Fibroblast of skin of left biceps (primary cell): ENCODE data around the gene ELL.

Experiments used
- DNase-seq, 2 experiments: peaks; one replicate each; pipeline ENCODE4 v3.0.0-alpha.2; 2013; ENCODE audit warnings: low read depth in 2 of 2

ELL gene

DNA sequence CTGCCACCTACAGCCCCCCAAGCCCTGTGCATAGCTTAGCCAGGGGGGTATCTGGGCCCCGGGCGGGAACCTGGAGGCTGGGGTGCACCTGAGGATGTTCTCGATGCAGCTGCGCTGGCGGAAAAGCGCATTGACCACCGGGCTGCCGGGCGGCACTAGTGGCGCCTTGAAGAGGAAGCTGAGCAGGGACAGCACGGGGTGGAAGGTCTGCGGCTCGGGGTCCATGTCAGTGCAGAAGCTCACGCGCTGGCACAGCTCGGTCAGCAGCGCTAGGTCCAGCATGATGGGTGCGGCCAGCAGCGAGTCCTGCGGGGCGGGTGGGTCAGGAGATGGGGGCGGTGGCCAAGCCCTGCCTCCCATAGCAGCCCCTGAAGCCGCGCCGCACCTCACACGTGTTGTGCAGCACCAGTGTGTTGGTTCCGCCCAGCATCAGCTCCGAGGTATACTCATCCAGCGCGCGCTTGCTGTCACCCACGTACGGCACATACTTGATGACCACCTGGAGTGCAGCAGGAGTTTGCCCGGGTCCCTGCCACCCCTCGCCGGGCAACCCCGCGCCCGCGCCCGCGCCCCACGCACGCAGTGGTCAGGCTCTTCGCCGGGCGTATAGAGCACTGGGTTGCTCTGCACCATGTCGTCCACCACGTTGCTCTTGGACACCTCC lies 86.6 kb downstream of the ELL start:
- no peak for DNase-seq

DNA sequence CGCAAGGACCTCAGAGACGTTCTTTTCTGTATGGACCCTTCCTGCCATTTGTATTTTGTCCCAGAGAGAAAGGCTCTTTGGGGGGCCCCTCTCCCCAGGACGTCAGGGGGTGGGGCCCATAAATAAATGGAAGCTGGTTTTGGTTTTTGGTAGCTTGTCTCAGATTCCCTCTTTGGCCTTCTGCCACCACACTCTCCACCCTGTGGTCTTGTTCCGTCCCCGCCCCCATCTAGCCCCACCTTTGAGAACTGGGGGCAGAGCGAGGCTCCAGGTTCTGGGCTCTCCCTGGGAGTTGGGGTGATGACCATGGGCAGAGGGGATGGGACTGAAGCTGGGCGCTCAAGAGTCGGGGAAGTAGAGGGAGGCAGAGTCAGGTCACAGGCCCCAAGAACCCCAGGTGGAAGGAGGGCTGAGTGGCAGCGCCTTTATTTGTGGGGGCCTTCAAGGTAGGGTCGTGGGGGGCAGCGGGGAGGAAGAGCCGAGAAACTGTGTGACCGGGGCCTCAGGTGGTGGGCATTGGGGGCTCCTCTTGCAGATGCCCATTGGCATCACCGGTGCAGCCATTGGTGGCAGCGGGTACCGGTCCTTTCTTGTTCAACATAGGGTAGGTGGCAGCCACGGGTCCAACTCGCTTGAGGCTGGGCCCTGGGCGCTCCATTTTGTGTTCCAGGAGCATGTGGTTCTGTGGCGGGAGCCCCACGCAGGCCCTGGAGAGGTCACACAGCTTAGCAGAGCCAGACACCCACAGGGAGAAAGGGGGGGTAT lies 87.3 kb downstream of the ELL start:
- no peak for DNase-seq

DNA sequence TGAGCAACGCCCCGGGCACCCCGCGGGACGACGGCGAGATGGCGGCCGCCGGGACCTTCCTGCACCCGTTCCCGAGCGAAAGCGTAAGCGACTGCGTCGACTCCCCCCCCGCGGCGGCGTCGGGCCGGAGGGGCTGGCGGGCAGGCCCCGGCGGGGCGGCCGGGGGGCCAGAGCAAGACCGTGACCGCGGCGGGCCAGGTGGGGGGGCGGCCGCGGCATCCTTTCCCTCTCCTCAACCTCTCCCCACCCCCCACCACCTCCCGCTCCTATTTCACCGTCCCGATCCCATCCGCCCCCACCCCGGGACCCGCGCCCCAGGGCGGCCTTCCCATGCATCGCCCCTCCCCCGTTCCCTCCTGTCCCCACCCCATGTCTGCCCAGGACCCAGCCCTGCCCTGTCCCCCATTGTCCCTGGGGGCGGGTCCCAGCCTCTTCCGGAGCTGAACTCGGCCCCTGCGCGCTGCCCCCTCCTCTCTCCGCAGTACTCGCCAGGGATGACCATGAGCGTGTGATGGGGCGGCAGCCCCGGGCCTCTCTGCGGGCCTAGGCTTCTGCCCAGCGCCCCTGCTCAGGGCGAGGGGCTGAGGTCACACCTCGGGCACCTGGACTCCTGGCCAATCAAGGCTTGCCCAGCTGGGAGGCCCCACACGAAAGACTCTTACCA lies 88.0 kb downstream of the ELL start:
- no peak for DNase-seq

DNA sequence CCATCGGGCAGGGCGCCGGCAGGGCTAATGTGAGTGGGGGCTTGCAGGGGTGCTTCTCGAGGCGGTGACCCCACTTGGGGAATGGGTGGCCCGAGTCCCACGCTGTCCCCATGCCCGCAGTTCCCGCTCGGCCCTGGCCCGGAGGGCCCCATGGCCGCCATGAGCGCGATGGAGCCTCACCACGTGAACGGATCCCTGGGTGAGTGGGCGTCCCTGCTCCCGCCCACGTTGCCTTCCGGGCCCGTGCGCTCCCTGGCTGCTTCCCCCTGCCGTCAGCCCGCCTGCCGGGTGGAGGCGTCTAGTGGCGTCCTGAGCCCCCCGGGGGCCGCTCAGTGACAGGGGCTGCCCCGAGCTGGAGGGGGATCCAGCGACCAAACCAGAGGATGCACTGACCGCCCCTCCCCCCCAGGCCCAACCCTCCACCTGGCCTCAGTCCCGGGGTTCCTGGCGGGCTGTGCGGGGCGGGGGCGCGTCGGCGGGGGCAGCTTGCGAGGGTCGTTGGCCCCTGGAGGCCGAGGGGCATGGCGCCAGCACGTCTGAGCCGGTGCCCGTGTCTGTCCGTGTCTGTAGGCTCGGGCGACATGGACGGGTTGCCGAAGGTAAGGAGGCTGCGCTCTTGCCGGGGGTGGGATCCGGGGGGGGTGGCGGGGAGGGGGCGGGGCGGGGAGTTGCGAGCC lies 88.7 kb downstream of the ELL start:
- no peak for DNase-seq

DNA sequence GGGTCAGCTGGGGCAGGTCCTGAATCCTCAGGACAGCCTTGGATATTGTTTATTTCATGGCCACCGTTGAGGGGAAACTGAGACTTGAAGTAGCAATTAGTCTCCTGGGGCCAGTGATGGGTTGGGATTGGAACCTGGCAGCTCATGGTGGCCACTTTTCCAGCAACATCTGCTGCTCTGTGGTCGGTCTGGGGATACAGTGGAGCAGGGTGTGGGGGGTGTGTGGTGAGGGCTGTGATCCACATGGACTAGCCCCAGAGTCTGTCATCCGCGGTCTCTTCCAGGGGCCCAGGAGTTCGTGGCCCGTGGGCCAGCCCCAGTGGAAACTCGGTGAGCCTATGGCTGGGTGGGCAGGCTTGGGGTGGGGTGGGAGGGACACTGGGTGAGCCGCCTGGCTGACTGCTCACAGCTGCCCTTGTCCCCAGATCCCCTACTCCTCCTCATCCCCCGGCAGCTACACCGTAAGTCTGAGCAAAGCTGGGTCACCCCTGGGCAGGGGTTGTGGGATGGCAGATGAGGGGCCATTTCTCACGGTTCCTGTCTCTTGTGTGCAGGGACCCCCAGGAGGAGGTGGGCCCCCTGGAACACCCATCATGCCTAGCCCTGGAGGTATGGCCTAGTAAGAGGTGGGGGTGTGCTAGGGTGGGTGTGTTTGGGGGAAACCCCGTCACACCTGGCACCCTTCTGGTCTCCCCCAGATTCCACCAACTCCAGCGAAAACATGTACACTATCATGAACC lies 89.4 kb downstream of the ELL start:
- DNase-seq, result no peak

DNA sequence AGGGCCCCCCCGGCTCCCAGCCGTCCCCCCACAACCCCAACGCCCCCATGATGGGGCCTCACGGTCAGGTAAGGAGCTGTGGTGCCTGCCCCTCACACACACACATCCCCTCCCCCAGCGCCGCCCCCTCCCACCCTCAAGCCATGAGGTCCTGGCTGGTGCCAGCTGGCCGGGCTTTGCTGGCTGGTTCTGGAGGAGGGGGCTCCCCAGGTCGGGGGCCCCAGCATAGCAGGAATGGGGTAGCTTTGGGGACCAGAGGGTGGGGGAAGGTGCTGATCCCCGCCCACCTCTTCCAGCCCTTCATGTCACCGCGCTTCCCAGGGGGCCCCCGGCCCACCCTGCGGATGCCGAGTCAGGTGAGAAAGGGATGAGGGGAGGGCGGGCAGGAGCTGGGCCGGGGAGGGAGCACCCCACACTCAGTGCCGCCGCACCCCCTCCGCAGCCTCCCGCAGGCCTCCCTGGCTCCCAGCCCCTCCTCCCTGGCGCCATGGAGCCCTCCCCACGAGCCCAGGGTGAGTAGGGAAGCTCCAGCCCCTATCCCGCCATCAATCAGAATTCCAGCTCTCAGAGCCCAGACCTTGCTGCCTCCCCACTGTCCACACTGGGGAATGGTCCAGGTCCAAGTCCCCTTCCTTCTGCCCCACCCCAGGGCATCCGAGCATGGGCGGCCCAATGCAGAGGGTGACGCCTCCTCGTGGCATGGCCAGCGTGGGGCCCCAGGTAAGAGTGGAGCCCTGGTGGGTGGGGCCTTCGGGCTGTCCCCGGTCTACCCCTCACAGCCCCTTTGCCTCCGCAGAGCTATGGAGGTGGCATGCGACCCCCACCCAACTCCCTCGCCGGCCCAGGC lies 90.3 kb downstream of the ELL start:
- no peak for DNase-seq

DNA sequence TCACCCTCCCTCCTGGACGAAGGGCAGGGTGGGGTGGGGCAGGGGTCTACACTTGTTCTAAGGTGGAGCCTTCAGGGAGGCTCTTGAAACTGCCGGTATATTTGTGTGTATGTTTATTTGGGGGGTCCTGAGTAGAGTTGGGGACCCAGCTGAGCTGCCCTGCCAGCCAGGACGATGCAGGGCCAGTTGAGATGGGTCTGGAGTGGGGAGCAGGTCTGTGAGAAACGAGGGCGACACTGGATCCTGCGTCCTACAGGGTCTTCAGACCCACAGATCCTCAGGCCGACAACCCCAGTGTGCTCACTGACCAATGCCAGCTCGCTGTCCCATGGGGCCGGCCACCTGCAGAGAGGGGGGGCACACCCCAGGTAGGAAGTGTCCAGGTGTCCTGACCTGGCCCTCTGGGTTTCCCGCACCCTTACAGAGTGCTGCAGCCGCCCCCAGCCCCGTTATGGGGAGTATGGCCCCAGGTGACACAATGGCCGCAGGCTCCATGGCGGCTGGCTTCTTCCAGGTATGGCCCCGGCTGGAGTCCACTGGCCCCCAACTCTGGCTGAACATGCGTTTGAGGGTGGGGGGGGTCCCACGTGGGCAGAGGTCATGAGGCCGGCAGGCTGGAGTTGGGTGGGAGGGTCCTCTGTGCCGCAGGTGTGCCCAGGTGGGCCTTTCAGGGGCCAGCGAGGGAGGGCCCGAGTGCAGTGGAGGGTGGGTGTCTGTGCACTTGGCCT lies 91.3 kb downstream of the ELL start:
- DNase-seq, result no peak

DNA sequence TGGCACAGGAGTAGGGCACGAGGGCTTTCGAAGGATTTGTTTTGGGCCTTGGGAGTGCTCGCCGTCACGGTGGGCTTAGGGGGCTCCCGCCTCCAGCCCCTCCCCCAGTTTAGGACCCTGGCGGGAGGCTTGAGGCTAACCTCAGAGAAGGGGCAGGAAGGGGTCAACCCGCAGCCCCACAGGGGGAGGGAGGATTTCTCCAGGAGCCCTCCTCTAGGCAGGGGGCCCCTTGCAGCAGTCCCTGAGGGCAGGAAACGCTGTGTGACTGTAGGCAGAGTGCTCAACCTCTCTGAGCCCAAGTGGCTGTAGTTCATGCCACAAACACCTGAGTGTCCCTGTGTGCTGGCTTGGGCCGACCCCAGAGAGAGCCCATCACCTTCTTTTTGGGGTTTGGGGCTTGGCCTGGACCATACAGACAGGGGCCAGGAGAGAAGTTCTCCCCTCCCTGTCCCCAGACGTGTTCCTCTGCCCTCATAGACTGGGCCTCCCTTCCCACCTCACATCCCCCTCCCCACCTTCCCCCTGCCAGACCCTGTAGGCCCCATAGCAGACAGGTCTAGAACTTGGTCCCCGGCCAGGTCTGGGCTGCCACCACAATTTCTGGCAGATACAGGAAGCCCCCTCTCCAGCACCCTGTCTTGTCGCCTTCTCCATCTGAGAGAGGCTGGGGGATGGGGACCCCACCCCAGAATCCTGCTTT lies 92.0 kb downstream of the ELL start:
- no peak for DNase-seq

DNA sequence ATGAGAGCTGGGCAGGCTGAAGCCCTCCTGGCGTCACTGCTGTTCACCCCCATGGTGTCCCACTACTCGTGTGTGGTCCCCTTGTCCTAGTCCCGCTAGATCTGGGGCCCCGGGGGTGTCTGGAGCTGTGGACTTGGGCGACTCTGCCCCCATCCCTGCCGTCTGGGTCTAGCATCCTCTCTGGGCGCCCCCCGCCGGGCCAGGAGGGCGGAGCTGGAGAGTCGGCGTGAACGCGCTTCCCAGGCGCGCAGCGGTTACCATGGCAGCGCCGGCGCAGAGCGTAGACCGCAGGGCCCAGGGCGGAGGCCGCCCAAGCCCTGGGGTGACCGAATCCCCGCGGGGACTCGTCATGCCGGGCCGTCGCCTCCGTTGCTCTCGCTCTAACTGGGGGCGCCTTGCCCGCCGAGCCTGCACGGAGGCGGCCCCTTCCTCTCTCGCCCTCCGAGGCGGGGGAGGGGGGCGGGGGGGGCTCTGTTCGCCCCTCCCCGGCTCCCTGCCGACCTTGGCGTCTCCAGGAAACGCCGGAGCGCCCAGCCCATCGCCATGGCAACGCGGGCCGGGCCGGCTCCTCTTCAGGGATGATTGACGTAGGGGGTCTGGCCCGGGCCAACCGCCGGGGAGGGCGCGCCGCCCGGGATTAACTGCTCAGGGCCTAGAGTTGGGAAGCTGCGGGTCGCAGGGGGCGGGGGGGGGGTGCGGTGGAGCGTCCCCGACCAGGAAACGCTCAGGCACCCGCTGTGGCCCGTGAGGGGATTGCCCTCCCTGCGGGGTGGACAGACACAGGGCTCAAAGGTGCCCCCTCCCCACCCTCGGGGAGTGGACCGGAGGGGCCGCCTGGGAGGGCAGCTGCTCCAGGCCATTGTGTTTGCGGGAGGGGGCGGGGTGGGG lies 92.8 kb downstream of the ELL start:
- DNase-seq, result peak in 1 of 2 experiments; percentile 57

DNA sequence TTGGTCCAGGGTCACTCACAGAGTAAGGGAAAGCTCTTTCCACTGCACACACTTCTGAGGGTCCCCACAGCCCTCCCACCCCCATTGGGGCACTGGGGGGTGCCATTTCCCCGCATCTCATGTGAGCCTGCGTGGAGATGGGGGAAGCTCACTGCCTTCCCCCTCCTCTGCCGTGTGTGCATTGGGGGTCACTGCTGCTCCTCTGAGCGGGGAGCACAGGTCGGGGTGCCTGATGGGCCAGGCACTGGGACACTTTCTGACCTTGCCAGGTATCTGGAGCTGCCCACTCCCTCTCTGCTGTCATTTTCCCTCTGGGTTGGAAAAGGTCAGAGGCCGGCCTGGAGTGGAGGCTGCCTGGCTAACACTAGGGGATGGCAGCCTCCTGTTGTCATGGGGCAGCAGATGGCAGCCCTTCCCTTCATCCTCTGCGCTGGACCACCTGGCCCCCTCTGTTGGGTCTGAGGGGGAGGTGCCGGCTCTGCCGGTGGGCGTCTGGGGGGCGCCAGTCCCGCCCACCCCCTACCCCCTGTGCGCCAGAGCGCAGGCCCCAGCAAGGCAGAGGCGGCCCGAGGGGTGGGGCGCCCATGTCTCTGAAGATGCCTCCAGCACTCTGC lies 93.6 kb downstream of the ELL start:
- no peak for DNase-seq

DNA sequence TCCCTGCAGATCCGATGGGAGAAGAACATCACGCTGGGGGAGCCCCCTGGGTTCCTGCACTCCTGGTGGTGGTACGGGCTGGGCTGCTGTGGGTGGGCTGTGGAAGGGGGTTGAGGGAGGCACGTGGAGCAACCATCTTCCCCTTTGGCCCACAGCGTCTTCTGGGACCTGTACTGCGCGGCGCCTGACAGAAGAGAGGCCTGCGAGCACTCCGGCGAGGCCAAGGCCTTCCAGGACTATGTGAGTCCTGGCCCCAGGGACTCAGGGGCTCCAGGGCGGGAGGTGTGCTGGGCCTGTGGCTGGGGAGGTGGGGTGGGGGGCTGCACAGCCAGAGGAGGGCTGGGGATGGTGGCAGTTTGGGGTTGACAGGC lies 94.1 kb downstream of the ELL start:
- no peak for DNase-seq

DNA sequence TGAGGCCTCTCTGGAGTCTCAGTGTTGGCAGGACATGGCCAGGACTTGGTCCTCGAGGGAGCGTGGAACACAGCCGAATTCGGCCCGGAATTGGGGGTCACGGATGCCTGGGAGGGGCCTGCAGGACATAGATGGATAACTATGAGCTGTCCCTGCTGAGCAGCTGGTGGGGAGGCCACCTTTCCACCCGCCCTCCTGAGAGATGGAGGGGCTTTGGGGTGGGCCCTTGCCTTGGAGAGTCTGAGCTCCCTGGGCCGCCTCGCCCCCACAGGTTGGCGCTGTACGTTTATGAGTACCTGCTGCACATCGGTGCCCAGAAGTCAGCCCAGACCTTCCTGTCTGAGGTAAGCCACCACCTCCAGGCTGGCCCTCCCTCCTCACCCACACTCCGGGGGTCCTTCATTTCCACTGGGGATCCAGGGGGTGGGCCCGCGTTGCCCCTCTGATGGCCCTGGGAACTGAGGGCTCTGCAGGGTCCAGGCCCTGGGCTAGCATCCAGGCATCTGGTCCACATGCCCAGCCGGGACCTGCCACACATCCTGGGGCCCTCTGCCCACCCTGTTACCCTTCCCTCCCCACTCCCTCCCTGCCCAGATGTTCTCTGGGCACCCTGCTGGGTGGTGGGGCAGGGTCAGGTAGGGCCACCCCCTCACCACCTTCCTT lies 94.7 kb downstream of the ELL start:
- DNase-seq, result no peak

DNA sequence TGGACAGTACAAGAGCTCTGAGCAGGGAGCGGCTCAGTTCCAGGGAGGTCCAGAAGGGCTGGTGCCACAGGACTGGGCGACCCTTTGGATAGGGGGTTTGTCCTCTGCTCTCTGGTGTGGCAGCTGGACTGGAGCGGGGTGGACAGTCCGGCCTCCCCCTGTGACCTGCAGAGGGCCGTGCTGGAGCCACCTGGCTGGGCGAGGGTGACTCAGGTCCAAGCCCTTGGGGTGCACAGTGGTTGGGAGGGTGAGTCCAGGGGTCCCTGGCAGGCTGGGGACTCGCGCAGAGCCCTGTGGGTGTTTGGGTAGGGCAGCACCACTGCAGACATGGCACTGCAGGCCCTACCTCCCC lies 95.5 kb downstream of the ELL start:
- no peak for DNase-seq

DNA sequence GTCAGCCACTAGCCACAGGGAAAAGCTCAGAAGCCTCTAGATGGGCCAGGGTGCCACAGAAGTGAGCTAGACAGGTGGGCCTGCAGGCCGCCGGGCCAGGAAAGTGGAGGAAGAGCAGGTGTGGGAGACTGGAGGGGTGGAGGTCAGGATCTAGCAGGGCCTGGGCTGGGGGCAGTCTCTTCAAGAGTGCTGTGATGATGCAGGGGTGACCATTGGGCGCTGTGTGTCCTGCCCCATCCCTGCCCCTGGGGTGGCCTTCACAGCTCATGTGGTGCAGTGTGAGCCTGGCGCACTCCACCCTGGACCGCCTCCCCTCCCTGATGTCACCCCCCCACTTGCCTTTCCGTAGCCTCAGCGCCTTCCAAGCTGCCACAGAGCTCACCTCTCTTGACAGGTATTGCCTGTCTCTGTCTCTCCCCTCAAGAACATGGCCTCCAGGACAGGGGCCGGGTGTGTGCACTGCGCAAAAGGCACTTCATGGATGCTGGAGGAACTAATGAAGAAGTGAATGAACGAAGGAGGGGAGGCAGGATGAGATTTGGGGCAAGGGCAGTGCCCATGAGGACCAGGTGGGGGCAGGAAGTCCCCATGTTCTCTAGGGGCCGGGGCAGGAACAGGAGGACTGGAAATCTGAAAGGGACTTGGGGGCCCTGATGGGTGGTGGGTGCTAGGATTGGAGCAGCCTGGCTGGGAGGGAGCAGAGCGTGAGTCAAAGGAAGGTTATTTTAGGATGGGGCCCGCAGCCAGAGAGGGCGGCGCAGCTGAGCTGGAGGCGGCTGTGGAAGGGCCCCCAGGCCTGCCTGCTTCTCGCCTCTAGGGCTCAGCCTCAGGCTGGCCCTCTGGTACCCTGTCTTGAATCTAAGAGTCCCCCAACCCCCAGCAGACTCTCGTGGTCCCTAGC lies 96.1 kb downstream of the ELL start:
- DNase-seq, result no peak

DNA sequence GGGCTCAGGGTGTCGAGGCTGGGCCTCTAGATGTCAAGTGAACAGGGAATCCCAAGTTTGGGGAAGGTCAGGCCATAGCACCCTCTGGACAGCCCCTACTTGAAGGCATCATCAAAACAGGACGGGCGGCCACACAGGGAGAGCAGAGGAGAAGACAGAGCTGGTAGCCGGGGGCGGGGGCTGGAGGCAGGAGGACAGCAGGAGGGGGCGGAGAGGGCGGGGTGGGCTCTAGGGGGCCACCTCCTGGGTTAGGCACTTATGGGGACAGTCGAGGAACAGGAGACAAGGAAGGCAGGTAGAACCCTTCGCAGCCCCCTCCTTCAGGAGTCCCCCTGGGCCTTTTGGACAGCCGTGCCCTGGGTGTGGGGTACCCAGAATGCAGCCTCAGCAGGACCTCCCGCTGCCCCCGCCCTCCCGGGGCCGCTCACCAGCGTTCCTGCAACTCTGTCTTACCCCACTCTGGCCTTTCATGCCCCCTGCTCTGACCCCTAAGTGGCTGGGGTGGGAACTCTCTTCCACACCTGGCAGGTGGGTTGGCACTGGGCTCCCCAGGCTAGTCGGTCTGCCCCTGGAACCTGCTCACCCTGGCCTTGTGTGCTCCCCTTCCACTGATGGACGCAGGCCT lies 96.9 kb downstream of the ELL start:
- no peak for DNase-seq
